GM19438 (cell line): ENCODE results near the gene C3orf20.
"Not testable (repeated sequence)": the region's sequence is repeated elsewhere in the genome, so short reads cannot be mapped to it uniquely, and the experiment has no call there.

Experiments
- ATAC-seq: cut with Tn5 transposase; IDR thresholded peaks from one replicate; pipeline ENCODE4 v1.9.1; 2021; ENCODE audit warnings: low read depth; ENCODE audit not compliant: unreplicated experiment

The C3orf20 gene

GRCh38 chr3:14806641-14807263 is 131.8 kb downstream of the C3orf20 start:
- no peak for ATAC-seq

GRCh38 chr3:14808025-14808424 is 133.1 kb downstream of the C3orf20 start:
- ATAC-seq, result no peak

GRCh38 chr3:14808502-14809266 is 133.7 kb downstream of the C3orf20 start:
- ATAC-seq, result no peak

- ATAC-seq, result not testable (repeated sequence)
Observed at GRCh38 chr3:14809611-14810010, 134.7 kb downstream of the C3orf20 start.

- no peak for ATAC-seq
Observed at GRCh38 chr3:14810070-14810791, 135.3 kb downstream of the C3orf20 start.

GRCh38 chr3:14810801-14811661 is 136.1 kb downstream of the C3orf20 start:
- ATAC-seq, result no peak

- no peak for ATAC-seq
Observed at GRCh38 chr3:14811684-14812083, 136.7 kb downstream of the C3orf20 start.

GRCh38 chr3:14812196-14812790 is 137.4 kb downstream of the C3orf20 start:
- ATAC-seq, result no peak

- ATAC-seq, result no peak
Observed at GRCh38 chr3:14814411-14814871, 139.5 kb downstream of the C3orf20 start.

- ATAC-seq, result no peak
Observed at GRCh38 chr3:14816359-14816758, 141.4 kb downstream of the C3orf20 start.

- ATAC-seq, result no peak
Observed at GRCh38 chr3:14818804-14819500, 144.0 kb downstream of the C3orf20 start, which contains the start of gene FGD5. Gene FGD5, plus strand, starts transcription at chr3:14818962. Its CDS starts 110 bp downstream, at chr3:14819072.

- no peak for ATAC-seq
Observed at GRCh38 chr3:14819671-14820070, 144.7 kb downstream of the C3orf20 start.

- ATAC-seq, result no peak
Observed at GRCh38 chr3:14820156-14820555, 145.2 kb downstream of the C3orf20 start.

- ATAC-seq, result no peak
Observed at GRCh38 chr3:14821151-14821550, 146.2 kb downstream of the C3orf20 start.

GRCh38 chr3:14822134-14822533 is 147.2 kb downstream of the C3orf20 start:
- ATAC-seq, result no peak
